HG03039 (cell line): ENCODE measurements around the gene RAD51D.
"Not testable (repeated sequence)": the region's sequence is repeated elsewhere in the genome, so short reads cannot be mapped to it uniquely, and the experiment has no call there.

Experiments used
- ATAC-seq: cut with Tn5 transposase; IDR thresholded peaks from one replicate; pipeline ENCODE4 v1.9.1; 2021; ENCODE audit warnings: mild to moderate bottlenecking, moderate library complexity; ENCODE audit not compliant: unreplicated experiment

RAD51D gene

GRCh38 chr17:35141681-35142466 lies 22.2 kb upstream of the RAD51D start, which contains the start of gene NLE1:
Gene NLE1 (minus strand): TSS chr17:35142303. CDS start chr17:35142275, 28 bp downstream.
- peak; percentile 80 for ATAC-seq

DNA sequence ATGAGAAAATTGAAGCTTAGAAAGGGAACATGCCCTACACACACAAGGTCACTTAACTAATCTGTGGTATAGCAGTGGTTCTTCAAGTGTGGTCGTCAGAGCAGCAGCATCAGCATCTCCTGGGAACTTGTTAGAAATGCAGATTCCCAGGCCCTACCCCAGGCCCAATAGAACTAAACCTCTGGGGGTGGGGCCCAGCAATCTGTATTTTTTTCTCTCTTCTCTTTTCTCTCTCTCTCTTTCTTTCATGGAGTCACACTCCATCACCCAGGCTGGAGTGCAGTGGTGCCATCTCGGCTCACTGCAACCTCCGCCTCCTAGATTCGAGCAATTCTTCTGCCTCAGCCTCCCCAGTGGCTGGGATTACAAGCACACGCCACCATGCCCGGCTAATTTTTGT lies 18.6 kb upstream of the RAD51D start:
- no peak for ATAC-seq

DNA sequence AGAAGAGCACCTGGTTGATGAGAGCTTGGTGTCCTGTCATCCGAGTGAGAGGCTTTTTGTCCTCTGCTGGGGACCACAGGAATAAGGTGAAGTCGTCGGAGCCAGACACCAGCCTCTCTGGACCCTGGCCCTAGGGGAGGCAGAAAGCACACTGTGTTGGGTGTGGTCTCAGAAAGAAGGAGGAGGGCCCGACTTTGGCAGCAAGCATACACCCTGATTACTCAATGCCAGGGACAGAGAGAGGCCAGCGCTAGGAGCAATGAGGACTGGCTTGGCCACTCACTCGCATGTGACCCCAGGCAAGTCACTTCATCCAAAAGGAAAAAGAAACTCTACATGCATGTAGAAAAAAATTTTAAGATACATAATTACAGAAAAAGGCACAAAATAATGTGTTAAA lies 15.7 kb upstream of the RAD51D start:
- no peak for ATAC-seq

DNA sequence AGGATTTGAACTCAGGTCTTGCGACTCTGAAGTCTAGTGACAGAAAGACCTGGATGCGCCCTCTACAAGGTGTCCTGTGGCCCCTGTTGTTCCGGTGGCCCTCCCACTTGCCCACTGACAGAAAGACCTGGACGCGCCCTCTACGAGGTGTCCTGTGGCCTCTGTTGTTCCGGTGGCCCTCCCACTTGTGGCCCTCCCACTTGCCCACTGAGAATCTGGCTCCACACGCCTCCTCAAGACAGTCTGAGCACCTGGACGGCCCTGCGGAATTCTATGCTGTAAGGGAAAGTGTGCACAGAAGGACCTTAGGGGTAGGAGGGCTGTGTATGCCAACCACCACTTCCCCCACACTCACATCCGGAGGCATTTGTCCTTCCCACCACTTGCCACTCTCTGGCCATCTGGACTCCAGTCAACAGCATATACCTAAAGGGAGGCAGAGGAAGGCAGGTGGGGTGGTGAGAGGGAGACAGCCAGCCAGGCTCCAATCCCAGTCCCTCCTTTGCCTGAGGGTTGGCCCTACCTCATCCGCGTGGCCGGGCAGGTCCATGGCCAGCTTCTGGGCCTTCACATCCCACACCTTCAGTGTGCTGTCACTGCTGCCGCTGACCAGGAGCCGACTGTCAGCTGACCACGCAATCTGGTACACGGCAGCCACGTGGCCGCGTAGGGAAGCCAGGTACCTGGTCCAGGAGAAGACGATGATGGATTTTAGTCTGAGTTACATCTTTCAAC lies 13.3 kb upstream of the RAD51D start:
- no peak for ATAC-seq

DNA sequence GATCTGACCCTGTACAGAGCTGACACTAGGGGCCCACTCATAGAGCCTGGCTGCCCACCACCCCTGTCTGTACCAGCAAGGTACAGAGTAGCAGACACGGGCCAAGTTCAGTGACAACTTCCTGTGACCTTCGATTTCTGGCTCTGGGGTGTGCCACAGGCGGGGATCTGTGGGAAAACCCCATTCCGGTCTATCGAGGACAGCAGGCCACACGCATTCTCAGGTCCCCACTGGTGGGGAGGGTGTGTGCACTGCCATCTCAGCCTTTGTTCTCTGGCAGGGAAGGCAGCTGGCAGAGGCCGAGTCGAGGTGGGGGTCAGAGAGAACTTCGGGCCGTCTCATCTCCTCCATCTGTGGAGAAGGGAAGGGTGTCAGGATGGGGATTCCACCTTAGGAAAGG lies 12.4 kb upstream of the RAD51D start:
- no peak for ATAC-seq

DNA sequence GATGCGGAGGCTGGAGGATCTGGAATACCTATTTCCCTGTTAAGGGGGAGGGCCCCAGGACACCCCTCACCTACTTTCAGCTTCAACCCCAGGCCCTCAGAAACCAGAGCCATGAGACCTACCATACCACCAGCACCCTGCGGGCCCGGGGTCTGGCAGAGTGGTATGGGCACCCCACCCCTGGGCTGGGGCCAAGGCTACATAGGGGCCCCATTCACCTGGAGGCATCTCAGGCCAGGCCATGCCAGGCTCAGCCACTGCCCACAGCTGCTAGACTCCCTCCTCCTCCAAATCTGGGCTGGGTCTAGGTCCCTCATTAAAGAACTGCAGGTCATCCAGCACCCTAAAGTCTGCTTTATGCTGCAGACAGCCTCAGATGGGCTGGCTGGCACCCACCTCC lies 10.7 kb upstream of the RAD51D start:
- no peak for ATAC-seq

- ATAC-seq, result no peak
These were observed 10.3 kb upstream of the RAD51D start for GRCh38 chr17:35129973-35130351.

DNA sequence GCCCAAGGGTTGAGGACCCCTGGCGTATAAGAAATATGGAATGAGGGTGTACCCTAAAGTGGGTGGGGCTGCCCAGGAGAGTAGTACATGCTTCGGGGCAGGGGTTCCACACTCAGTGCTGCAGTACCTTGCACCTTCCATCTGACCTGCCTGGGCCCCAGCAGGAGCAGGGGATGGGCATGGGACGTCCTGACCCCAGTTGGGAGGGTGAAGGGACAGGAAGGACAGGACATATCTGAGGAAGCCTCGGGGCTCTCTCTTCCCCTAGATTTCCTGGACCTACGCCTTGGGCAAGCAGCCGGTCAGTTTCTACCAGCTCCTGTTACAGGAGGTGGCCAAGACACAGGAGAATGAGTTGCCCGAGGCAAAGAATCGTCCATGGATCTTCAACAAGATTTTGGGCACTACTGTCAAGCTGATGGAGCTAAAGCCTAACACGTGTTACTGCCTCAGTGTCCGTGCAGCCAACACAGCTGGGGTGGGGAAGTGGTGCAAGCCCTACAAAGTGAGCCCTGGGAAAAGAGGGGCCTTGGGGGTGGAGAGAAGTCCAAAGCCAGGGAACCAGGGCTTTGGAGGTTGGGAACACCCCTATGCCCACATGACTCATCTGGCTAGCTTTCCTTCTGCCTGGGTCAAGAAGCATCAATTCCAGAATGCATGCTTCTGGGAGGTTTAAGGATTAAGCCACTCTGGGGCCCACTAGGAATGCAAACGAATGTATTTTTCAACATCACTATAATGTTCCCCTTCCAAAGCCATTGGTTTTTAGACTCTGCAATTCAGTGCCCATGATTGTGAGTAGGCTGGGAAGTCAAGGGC lies 9.7 kb upstream of the RAD51D start:
- ATAC-seq, result no peak

DNA sequence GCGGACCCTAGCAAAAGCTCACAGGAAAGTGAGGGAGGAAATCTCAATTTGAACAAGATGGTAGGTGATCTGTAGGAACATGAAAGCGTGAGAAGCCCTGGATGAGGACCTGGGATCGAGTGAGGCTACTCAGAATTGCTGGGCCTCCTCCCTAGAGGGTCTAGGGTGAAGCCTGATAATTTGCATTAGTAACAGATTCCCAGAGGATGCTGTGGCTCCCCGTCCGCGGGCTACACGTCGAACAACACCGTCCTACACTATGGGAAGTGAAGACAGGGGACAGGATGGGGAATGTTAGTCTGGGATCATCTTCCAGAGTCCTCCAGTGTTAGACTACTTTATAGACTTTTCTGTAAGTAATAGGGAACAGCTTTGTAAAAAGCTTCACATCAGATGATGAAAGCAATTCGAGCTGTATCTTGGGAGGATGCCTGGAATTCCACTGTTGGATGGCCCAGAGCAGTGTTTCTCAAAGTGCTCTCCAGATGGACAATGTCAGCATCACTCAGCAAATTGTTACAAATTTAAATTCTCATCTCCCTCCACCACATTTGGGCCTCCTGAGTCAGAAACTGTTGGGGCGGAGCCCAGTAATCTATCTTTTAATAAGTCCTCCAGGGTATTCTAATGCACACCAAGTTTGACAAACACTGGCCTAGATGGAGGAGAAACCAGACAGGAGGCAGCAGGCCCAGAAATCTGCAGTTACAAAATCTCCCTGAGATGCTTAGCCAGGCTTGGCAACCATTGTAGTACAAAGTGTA lies 8.3 kb upstream of the RAD51D start:
- ATAC-seq, result no peak

DNA sequence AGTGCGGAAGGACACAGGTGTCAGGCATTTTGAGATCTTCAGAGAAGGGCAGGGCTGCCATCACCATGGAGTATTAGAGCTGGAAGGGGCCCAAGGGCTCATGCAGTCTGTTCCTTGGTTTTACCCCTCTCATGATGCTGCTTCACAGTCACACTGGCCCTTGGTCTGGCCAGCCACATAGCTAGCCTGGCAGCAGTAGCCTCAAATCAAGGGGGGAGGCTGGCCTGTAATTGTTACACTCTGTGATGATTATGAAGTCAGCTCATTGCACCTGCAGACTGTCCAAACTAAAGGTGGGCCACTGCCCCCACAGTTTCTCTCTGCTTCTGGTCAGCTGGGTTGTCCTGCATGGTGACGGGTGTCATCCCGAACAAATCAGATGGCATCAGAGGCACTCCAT lies 1.7 kb upstream of the RAD51D start, which contains the start of gene FNDC8:
TSS of gene FNDC8 (plus strand) at position 301 of the 400 bp plus-strand sequence. CDS start at position 380, 79 bp downstream.
- ATAC-seq, result no peak

- ATAC-seq, result no peak
These were observed 1.7 kb downstream of the RAD51D start for GRCh38 chr17:35117984-35118383.

DNA sequence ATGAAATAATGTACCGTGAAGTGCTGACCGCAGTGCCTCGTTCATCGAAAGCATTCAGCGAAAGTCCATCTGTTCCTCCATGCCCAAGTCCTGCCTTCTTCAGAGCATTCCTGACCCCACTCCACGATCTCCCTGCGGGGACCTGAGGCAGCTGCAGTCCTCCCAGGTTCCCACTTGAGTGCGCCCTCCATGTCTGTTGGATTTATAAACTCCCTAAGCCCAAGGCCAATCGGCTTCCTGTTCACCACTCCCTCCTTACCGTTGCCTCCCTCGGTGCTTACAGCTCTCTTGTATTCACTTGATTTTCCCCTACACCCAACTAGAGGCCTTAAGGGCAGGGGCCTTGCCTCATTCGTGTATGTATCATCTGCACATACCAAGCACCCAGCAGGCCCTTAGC lies 2.8 kb downstream of the RAD51D start:
- ATAC-seq, result no peak

DNA sequence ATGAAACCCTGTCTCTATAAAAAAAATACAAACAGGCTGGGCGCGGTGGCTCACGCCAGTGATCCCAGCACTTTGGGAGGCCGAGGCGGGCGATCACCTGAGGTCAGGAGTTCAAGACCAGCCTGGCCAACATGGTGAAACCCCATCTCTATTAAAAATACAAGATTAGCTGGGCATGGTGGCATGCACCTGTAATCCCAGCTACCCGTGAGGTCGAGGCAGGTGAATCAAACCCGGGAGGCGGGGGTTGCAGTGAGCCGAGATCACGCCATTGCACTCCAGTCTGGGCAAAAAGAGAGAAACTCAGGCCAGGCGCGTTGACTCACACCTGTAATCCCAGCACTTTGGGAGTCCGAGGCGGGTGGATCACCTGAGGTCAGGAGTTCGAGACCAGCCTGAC lies 8.9 kb downstream of the RAD51D start:
- not testable (repeated sequence) for ATAC-seq

DNA sequence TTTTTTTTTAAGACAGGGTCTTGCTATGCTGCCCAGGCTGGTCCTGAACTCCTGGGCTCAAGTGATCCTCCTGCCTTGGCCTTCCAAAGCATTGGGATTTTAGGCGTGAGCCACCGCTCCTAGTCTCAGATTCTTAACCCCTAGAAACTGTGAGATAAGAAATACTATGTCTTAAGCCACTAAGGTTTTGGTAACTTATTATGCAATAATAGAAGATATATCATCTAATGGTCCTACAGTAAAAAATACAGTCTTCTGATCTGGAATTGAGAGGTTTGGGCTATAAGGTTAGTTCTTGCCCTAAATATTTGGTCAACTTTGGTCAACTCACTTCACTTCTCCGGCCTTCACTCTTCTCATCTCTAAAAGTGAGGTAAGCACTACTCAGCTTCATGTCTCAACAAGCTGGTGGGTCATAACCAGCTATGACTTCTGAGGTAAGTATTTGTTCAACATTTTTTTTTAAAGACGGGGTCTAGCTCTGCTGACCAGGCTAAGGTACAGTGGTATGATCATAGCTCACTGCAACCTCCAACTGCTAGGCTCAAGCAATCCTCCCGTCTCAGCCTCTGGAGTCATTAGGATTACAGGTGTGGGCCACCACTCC lies 14.7 kb downstream of the RAD51D start:
- no peak for ATAC-seq

GRCh38 chr17:35103271-35103670 lies 16.4 kb downstream of the RAD51D start:
- ATAC-seq, result no peak

DNA sequence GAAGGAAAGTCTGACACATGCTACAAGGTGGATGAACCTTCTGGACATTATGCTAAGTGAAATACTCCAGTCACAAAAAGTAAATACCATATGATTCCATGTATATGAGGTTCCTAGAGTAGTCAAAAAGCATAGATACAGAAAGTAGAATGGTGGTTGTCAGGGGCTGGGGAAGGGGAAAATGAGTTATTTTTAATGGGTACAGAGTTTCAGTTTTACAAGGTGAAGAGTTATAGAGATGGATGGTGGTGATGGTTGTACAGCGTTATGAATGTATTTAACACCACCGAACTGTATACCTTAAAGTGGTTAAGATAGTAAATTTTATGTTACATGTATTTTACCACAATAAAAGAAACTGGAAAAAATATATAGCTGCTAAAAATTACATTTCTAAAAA lies 17.9 kb downstream of the RAD51D start:
- no peak for ATAC-seq

- ATAC-seq, result no peak
These were observed 18.6 kb downstream of the RAD51D start for GRCh38 chr17:35101036-35101435.

DNA sequence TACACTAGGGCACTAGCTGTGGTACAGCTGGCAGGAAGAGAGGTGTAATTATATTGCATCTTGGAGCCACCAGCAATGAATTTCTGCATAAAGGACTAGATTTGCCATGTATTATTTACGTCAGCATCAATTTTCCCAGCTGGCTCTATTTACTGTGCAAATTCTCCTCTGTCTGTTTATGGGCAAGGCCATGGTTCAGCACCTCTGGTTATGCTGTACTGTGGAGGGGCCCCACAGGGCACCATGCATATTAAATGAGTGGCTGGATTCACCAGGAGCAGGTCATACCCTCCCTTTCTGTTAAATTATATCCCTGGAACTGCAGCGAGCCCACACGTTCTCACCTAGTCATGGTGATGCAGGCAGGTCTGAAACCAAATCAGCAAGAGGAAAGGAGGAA lies 19.8 kb downstream of the RAD51D start:
- ATAC-seq, result no peak

DNA sequence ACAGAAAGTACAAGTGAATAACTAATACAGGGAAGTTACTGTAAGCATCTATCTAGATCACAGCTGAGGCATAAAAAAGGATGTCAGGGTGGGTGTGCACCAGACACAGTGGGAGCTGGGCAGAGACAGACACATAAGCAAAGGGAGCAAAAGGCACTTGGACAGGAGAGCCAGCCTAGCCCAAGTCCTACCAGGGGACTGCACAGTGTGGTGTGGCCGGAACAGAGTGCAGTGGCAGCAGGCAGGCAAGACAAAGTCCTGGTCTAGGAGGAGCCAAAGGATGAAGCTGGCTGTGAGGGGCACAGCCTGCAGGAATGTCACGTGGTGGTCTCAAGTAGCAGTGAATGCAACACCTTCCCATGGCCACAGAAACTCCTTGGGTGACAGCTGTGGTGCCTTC lies 21.9 kb downstream of the RAD51D start:
- no peak for ATAC-seq

DNA sequence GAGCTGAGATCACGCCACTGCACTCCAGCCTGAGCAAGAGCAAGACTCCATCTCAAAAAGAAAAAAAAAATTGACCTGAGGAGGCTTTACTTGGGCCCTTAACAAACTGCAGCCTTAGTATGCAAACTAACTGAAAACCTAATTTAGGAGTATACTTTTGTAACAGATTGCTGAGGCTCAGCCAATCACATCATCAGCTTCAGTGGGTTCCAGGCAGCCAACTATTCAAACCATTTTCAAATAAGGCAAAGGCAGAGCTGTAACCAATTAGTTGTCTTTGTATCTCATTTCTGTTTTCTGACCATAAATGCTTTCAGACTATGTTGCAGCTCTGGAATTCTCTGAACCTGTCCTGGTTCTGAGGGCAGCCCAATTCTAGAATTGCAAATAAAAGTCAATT lies 23.9 kb downstream of the RAD51D start:
- no peak for ATAC-seq
